Fibroblast of lung (primary cell): ENCODE results near the gene LAMC3. TPM values are rescaled to one million over a fixed set of nuclear protein-coding genes. Genes with fewer than 3 reads are reported as not detected.

Source experiments
- DNase-seq, 2 donors: peaks; one replicate each; pipeline versions ENCODE4 v3.0.0 to v3.0.0-alpha.2; 2010; ENCODE audit warnings: low read depth in 2 of 2
- H2AFZ ChIP-seq: 2 replicates; pipeline ENCODE4 v1.5.1; 2012; ENCODE audit warnings: low read length, control low read depth, inconsistent platforms
- H3K27ac ChIP-seq: 2 replicates; pipeline ENCODE4 v1.5.1; 2011; ENCODE audit warnings: low read length, control low read depth; ENCODE audit not compliant: insufficient read depth
- H3K27me3 ChIP-seq: 2 replicates; pipeline ENCODE4 v1.5.1; 2011; ENCODE audit warnings: mild to moderate bottlenecking, low read length; ENCODE audit not compliant: control insufficient read depth, insufficient read depth
- H3K36me3 ChIP-seq: 2 replicates; pipeline ENCODE4 v1.5.1; 2011; ENCODE audit warnings: low read length; ENCODE audit not compliant: control insufficient read depth, insufficient read depth
- H3K4me1 ChIP-seq: 2 replicates; pipeline ENCODE4 v1.5.1; 2011; ENCODE audit warnings: low read length; ENCODE audit not compliant: control insufficient read depth, insufficient read depth; ENCODE audit errors: extremely low read depth
- H3K4me2 ChIP-seq: 2 replicates; pipeline ENCODE4 v1.5.1; 2011; ENCODE audit warnings: low read length, control low read depth; ENCODE audit not compliant: insufficient read depth; ENCODE audit errors: extremely low read depth
- H3K4me3 ChIP-seq, 4 experiments: fragments of 200-600 bp in 1 of 4; sonication (generic) in 1 of 4; replicated peaks in 1 of 4; 2 replicates each; pipeline ENCODE4 v1.5.1; 2011 to 2016; ENCODE audit warnings: low read length in 4 of 4, low read depth in 3 of 4, mild to moderate bottlenecking in 3 of 4, control low read depth in 2 of 4, inconsistent platforms in 1 of 4, mixed read lengths in 1 of 4; ENCODE audit not compliant: insufficient read depth in 1 of 4; ENCODE audit errors: control extremely low read depth in 1 of 4
- H3K79me2 ChIP-seq: 2 replicates; pipeline ENCODE4 v1.5.1; 2012; ENCODE audit warnings: mild to moderate bottlenecking, low read length, inconsistent platforms; ENCODE audit not compliant: control insufficient read depth, insufficient read depth
- H3K9ac ChIP-seq: 2 replicates; pipeline ENCODE4 v1.5.1; 2011; ENCODE audit warnings: mild to moderate bottlenecking, low read length, control low read depth; ENCODE audit not compliant: insufficient read depth
- H3K9me3 ChIP-seq: 2 replicates; pipeline ENCODE4 v1.5.1; 2012; ENCODE audit warnings: low read depth, low read length; ENCODE audit not compliant: control insufficient read depth, insufficient read depth
- H4K20me1 ChIP-seq: 2 replicates; pipeline ENCODE4 v1.5.1; 2011; ENCODE audit warnings: low read length; ENCODE audit not compliant: control insufficient read depth, insufficient read depth; ENCODE audit errors: extremely low read depth
- CTCF ChIP-seq, 2 donors: IDR thresholded peaks in 1 of 2; conservative IDR thresholded peaks in 1 of 2; 1 replicate in 1 of 2; 2 replicates in 1 of 2; pipeline ENCODE4 v1.5.1; 2011 to 2012; ENCODE audit warnings: low read length in 2 of 2, control low read depth in 1 of 2, inconsistent platforms in 1 of 2, low read depth in 1 of 2, mild to moderate bottlenecking in 1 of 2
- EZH2 ChIP-seq: IDR thresholded peaks from 2 replicates; pipeline ENCODE4 v1.5.1; 2012; ENCODE audit warnings: low read length, control low read depth, mild to moderate bottlenecking; ENCODE audit errors: missing control alignments
- polyA plus RNA-seq, 2 donors: library from polyadenylated mRNA; depleted of rRNA in 1 of 2; stranded (reverse) in 1 of 2; unstranded in 1 of 2; fragments of >200 nt; gene quantifications; 2 replicates each; pipeline ENCODE4 v1.2.1, GENCODE V29; 2011 to 2012; ENCODE audit warnings: missing spikeins in 1 of 2
- total RNA-seq: library from RNA; depleted of rRNA; stranded (reverse); fragments of >200 nt; gene quantifications from 2 replicates; pipeline ENCODE4 v1.2.1, GENCODE V29; 2014

LAMC3 gene
- total and polyA plus RNA-seq, 2 donors (not counting 1 experiment from before 2014, with no cell fraction given), result 0.17 to 1.4 TPM

- Histone ChIP-seq H2AFZ (no peak overlapping the region), H3K27ac (no peak overlapping the region), H3K4me2 (no peak overlapping the region), H3K4me3 (no peak overlapping the region), H3K79me2 (no peaks in the 10 kb centered on the region), H3K36me3 (no peaks in the 10 kb centered on the region), H3K27me3 (peaks cover 25% of the 10 kb centered on the region), H3K9me3 (no peaks in the 10 kb centered on the region), H3K9ac (no peak overlapping the region), H4K20me1 (no peaks in the 10 kb centered on the region), H3K4me1 (peaks cover 7% of the 10 kb centered on the region)
- no peak for DNase-seq
- TF ChIP-seq CTCF (conservative IDR thresholded peaks at IDR 0.05 in 1 of 2, IDR thresholded peaks at IDR 0.05 in 1 of 2; ENCODE audit: low read depth in 1 of 2, low read length in 2 of 2), result no peak
- TF ChIP-seq EZH2, result no peak
These were observed 3.0 kb downstream of the LAMC3 start for GRCh38 chr9:131012023-131012334.

GRCh38 chr9:131012396-131012917 is 3.5 kb downstream of the LAMC3 start:
- TF ChIP-seq CTCF (conservative IDR thresholded peaks at IDR 0.05 in 1 of 2, IDR thresholded peaks at IDR 0.05 in 1 of 2; ENCODE audit: low read depth in 1 of 2, low read length in 2 of 2) (no peak), EZH2 (no peak)
- Histone ChIP-seq H3K36me3 (no peaks in the 10 kb centered on the region), H3K27me3 (peaks cover 27% of the 10 kb centered on the region), H3K4me1 (peaks cover 7% of the 10 kb centered on the region), H3K9me3 (no peaks in the 10 kb centered on the region), H2AFZ (no peak overlapping the region), H3K79me2 (no peaks in the 10 kb centered on the region), H4K20me1 (no peaks in the 10 kb centered on the region), H3K4me3 (no peak overlapping the region), H3K9ac (no peak overlapping the region), H3K4me2 (no peak overlapping the region), H3K27ac (no peak overlapping the region)
- DNase-seq, result no peak

DNA sequence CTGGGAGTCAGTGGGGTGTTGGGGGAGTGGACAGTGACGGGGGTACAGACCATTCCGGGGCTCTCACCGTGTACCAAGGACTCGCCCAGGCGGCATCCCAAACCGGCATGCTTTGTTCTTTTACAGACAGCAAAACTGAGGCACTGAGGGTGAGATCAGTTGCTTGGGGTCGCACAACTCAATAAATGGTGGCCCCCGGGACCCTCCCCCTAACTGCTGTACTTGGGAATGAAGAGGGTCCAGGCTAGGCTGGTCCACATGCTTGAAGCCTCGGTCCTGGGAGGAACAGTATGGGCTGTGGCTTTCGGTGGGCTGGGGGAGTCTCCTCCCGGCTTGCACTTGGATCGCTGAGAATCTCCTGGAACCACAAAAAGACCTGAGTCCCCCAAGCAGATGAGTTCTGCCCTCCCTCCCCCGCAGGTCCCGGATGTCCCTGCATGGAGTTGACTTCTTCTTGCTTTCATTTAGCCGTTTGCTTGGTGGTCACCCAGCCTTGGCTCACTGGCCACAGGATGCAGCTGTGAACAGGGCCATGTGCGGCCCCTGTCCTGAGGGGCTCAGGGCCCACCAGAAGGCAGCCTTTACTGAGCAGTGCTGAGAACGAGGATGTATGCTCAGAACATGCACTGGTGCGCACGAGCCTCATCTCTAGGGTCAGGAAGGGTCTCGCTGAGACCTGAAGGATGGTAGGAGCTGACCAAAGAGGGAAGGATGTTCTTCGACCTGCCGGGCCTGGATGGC is 4.2 kb downstream of the LAMC3 start:
- Histone ChIP-seq H2AFZ (no peak overlapping the region), H3K27me3 (peaks cover 27% of the 10 kb centered on the region), H3K9ac (no peak overlapping the region), H3K4me3 (no peak overlapping the region), H3K36me3 (no peaks in the 10 kb centered on the region), H3K27ac (no peak overlapping the region), H3K4me2 (no peak overlapping the region), H3K79me2 (no peaks in the 10 kb centered on the region), H4K20me1 (no peaks in the 10 kb centered on the region), H3K4me1 (peaks cover 7% of the 10 kb centered on the region), H3K9me3 (no peaks in the 10 kb centered on the region)
- DNase-seq, result no peak
- TF ChIP-seq EZH2 (no peak), CTCF (conservative IDR thresholded peaks at IDR 0.05 in 1 of 2, IDR thresholded peaks at IDR 0.05 in 1 of 2; ENCODE audit: low read depth in 1 of 2, low read length in 2 of 2) (no peak)
